Neutrophil (primary cell): ENCODE measurements around the gene KIAA1671.

Experiments used
- H3K27ac ChIP-seq: fragments of 200-600 bp; sonication (generic); 2 replicates; pipeline ENCODE4 v1.5.1; 2016; ENCODE audit warnings: mild to moderate bottlenecking, moderate library complexity
- H3K27me3 ChIP-seq: fragments of 200-600 bp; sonication (generic); 2 replicates; pipeline ENCODE4 v1.6.0; 2016; ENCODE audit warnings: mild to moderate bottlenecking
- H3K36me3 ChIP-seq: fragments of 200-600 bp; sonication (generic); 2 replicates; pipeline ENCODE4 v1.5.1; 2017
- H3K4me1 ChIP-seq, 2 experiments: fragments of 200-600 bp in 1 of 2; sonication (generic) in 1 of 2; 1 replicate in 1 of 2; 2 replicates in 1 of 2; pipeline versions ENCODE4 v1.5.1 to v1.6.1; 2013 to 2016; ENCODE audit warnings: low read depth in 1 of 2, low read length in 1 of 2, mild to moderate bottlenecking in 1 of 2, moderate library complexity in 1 of 2; ENCODE audit not compliant: control insufficient read depth in 1 of 2, insufficient read depth in 1 of 2
- H3K4me3 ChIP-seq, 2 experiments: fragments of 200-600 bp in 1 of 2; sonication (generic) in 1 of 2; 1 replicate in 1 of 2; 2 replicates in 1 of 2; pipeline ENCODE4 v1.5.1; 2013 to 2016; ENCODE audit warnings: low read depth in 1 of 2, low read length in 1 of 2, mild to moderate bottlenecking in 1 of 2, moderate library complexity in 1 of 2
- H3K9me3 ChIP-seq: fragments of 200-600 bp; sonication (generic); 2 replicates; pipeline ENCODE4 v1.5.1; 2016
- TF ChIP-seq, protein P1 (sequence below): fragments of 200-600 bp; sonication (generic); IDR thresholded peaks from 2 replicates; pipeline ENCODE4 v1.5.1; 2016; ENCODE audit warnings: antibody characterized with exemption

Gene KIAA1671

DNA sequence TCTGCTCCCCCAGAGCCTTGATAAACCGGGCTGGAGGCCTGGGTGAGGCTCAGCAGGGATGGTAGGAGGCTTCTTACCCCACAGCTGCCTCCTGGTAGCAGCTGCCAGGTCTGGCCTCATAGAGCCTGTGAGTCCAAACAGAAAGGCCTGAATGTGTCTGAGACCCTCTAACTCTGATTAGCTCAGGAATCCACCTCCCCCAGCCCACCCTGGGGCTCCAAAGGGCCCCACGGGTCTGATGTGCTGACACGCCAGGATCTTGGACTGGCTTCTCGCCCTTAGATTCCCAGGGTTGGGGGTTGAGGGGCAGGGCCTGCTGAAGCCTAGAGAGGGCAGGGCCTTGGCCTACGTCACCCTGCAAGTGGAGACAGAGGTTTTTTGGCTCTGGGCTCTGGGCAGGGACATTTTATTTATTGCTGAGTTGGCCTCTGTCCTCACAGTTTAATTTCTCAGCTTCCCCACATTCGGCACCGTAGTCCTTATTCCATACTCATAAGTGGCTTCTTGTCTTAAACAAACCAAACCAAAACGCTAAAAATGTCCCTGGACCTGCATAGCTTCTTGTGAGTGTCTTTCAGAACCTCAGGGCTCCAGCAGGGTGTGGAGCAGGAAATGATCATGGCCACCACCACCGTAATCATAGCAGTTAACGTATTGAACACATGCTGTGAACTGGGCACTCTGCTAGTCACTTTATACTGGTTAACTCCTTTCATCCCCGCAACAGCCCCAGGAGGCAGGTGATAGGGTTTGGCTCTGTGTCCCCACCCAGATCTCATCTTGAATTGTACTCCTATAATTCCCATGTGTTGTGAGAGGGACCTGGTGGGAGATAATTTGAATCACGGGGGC lies 25.1 kb downstream of the KIAA1671 start:
- TF ChIP-seq, protein P1, sequence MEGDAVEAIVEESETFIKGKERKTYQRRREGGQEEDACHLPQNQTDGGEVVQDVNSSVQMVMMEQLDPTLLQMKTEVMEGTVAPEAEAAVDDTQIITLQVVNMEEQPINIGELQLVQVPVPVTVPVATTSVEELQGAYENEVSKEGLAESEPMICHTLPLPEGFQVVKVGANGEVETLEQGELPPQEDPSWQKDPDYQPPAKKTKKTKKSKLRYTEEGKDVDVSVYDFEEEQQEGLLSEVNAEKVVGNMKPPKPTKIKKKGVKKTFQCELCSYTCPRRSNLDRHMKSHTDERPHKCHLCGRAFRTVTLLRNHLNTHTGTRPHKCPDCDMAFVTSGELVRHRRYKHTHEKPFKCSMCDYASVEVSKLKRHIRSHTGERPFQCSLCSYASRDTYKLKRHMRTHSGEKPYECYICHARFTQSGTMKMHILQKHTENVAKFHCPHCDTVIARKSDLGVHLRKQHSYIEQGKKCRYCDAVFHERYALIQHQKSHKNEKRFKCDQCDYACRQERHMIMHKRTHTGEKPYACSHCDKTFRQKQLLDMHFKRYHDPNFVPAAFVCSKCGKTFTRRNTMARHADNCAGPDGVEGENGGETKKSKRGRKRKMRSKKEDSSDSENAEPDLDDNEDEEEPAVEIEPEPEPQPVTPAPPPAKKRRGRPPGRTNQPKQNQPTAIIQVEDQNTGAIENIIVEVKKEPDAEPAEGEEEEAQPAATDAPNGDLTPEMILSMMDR: no peak
- H3K4me3 ChIP-seq: no peak overlapping the region
- no peak overlapping the region for H3K27ac ChIP-seq
- H3K27me3 ChIP-seq: no peaks in the 10 kb centered on the region
- H3K4me1 ChIP-seq: no peaks in the 10 kb centered on the region
- H3K9me3 ChIP-seq: no peaks in the 10 kb centered on the region
- no peaks in the 10 kb centered on the region for H3K36me3 ChIP-seq

DNA sequence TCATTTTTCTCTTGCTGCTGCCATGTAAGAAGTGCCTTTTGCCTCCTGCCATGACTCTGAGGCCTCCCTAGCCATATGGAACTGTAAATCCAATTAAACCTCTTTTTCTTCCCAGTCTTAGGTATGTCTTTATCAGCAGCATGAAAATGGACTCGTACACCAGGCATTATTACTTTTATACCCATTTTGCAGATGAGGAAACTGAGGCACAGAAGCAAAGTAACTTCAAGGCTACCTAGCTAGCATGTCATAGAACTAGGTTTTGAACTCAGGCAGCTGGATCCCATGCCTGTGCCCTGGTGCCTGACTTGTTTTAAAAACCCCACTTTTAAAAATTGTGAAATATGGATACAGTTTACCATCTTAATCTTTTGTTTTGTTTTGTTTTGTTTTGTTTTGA lies 25.8 kb downstream of the KIAA1671 start:
- TF ChIP-seq, protein P1: no peak
- H3K9me3 ChIP-seq: no peaks in the 10 kb centered on the region
- no peaks in the 10 kb centered on the region for H3K4me1 ChIP-seq
- H3K36me3 ChIP-seq: no peaks in the 10 kb centered on the region
- H3K27ac ChIP-seq: no peak overlapping the region
- peaks cover 4% of the 10 kb centered on the region for H3K27me3 ChIP-seq
- H3K4me3 ChIP-seq: no peak overlapping the region

DNA sequence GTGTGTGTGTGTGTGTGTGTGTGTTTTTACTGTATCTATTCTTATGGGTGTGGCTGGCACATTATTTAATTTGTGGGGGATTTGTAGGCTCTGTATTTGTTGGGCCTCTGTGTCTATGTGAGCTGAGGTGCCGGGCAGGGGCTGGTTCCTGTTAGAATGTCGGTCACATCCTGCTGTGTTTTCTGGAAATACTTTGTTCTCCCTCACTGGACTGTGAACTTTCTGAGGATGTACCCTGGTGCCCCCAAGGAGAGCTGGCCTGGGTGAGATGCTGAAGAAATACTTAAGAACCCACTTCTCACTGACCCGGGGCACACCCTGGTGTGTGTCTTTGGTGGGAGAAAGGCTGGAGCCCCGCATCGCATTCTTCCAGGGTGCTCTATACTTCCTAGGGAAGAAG lies 28.6 kb downstream of the KIAA1671 start:
- no peaks in the 10 kb centered on the region for H3K9me3 ChIP-seq
- no peak overlapping the region for H3K4me3 ChIP-seq
- no peaks in the 10 kb centered on the region for H3K36me3 ChIP-seq
- TF ChIP-seq, protein P1: no peak
- H3K27me3 ChIP-seq: peaks cover 12% of the 10 kb centered on the region
- no peaks in the 10 kb centered on the region for H3K4me1 ChIP-seq
- H3K27ac ChIP-seq: no peak overlapping the region

DNA sequence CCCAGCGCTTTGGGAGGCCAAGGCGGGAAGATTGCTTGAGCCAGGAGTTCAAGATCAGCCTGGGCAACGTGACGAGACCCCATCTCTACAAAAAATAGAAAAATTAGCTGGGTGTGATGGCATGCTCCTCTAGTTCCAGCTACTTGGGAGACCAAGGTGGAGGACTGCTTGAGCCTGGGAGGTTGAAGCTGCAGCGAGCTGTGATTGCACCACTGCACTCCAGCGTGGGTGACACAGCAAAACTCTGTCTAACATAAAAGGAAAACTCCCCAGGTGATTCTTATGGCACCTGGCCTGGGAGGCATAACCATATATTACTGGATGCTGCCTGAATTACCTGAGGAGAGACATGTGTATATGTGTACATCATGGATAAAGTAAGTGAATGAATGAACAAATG lies 29.1 kb downstream of the KIAA1671 start:
- Histone ChIP-seq H3K27ac (no peak overlapping the region), H3K9me3 (no peaks in the 10 kb centered on the region), H3K27me3 (peaks cover 13% of the 10 kb centered on the region), H3K4me1 (no peaks in the 10 kb centered on the region), H3K36me3 (no peaks in the 10 kb centered on the region), H3K4me3 (no peak overlapping the region)
- TF ChIP-seq, protein P1: no peak

DNA sequence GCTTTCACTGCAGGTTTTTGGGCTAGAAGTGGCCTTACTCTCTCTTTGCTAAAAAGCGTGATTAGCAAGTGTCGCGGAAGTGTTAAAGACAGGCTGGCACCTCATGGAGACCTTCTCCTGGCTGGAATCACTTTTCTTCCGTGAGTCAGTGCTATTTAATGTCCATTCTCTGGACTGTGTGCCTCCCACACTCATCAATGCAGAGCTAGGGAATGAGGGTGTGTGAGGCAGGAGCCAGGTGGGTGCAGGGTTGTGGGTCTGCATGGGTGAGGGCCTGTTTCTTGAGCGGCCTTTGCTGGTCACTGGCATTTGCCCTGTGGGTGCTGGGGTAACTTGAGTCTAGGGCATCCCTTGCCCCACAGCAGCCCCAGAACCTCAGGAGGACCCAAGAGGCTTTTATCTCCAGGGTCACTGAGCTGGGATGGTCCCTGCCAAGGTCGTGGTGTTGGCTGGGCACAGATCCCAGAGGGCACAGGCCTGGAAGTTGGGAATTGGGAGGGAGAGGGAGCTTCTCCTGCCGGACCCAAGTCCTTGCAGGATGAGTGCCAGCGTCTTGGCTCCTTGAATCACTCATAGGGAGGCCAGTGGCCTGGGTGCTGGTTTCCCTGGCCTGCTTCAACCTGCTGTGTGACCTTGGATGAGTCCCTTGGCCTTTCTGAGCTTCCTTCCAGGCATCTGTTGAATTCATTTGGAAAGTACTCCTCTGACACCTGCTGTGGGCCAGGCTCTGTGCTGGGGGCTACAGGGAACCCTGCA lies 30.0 kb downstream of the KIAA1671 start:
- Histone ChIP-seq H3K36me3 (no peaks in the 10 kb centered on the region), H3K27ac (no peak overlapping the region), H3K27me3 (peaks cover 13% of the 10 kb centered on the region), H3K4me3 (no peak overlapping the region), H3K4me1 (no peaks in the 10 kb centered on the region), H3K9me3 (no peaks in the 10 kb centered on the region)
- TF ChIP-seq, protein P1: no peak
